H1 (cell line): ENCODE data around the gene RRAS. TPM values are rescaled to one million over a fixed set of nuclear protein-coding genes. Genes with fewer than 3 reads are reported as not detected.
A peak's percentile ranks its signal among the peaks of the same experiment; 100 is the strongest.

Experiments
- CTCF ChIA-PET: fragments of 300-600 bp; sonication (Branson Sonifier 250); formaldehyde crosslinking; loops from one replicate; lab custom pipeline; 2021; ENCODE audit not compliant: partially characterized antibody; lab: Charles Lee
- POLR2A ChIA-PET: fragments of 300-600 bp; sonication (Branson Sonifier 250); formaldehyde crosslinking; loops from one replicate; lab custom pipeline; 2021; ENCODE audit warnings: inconsistent platforms; ENCODE audit not compliant: partially characterized antibody; lab: Charles Lee
- DNase-seq, 2 experiments: peaks; one replicate each; pipeline versions ENCODE4 v3.0.0 to v3.0.0-alpha.2; 2010 to 2022; ENCODE audit warnings: low spot score in 2 of 2, low read depth in 1 of 2, mixed read lengths in 1 of 2
- FAIRE-seq: peaks from 2 replicates; lab custom pipeline; 2011; peaks lifted over from hg19 to GRCh38; lab: Jason Lieb, UNC
- H2AFZ ChIP-seq: 2 replicates; pipeline ENCODE4 v1.8.1; 2012; ENCODE audit warnings: low read length, inconsistent platforms
- H2AK5ac ChIP-seq: 2 replicates; pipeline ENCODE4 v1.6.1; 2013; ENCODE audit warnings: low read depth, low read length
- H2BK120ac ChIP-seq: replicated peaks from 2 replicates; pipeline ENCODE3; 2013; ENCODE audit warnings: low read depth, low read length, inconsistent platforms
- H2BK12ac ChIP-seq: 2 replicates; pipeline ENCODE4 v1.6.1; 2013; ENCODE audit warnings: low read depth, low read length
- H2BK15ac ChIP-seq: 2 replicates; pipeline ENCODE4 v1.6.1; 2013; ENCODE audit warnings: low read length
- H2BK20ac ChIP-seq: 2 replicates; pipeline ENCODE4 v1.6.1; 2013; ENCODE audit warnings: low read length
- H2BK5ac ChIP-seq: 2 replicates; pipeline ENCODE4 v1.6.1; 2013; ENCODE audit warnings: low read depth, low read length
- H3K14ac ChIP-seq: 2 replicates; pipeline ENCODE4 v1.6.1; 2013; ENCODE audit warnings: inconsistent platforms; ENCODE audit not compliant: insufficient read length
- H3K18ac ChIP-seq: 2 replicates; pipeline ENCODE4 v1.6.1; 2013; ENCODE audit warnings: low read length; ENCODE audit errors: extremely low read depth
- H3K23ac ChIP-seq: 2 replicates; pipeline ENCODE4 v1.6.1; 2013; ENCODE audit warnings: inconsistent platforms; ENCODE audit not compliant: insufficient read length
- H3K23me2 ChIP-seq: 2 replicates; pipeline ENCODE4 v1.6.1; 2013; ENCODE audit warnings: low read depth, low read length
- H3K27ac ChIP-seq: 2 replicates; pipeline ENCODE4 v1.6.1; 2011; ENCODE audit warnings: low read depth, low read length, inconsistent platforms
- H3K27me3 ChIP-seq, 4 experiments: replicated peaks in 1 of 4; 1 replicate in 1 of 4; 2 replicates in 3 of 4; pipeline versions ENCODE4 v1.6.1 to v1.8.1; 2011 to 2013; ENCODE audit warnings: low read length in 3 of 4, mild to moderate bottlenecking in 3 of 4, inconsistent platforms in 2 of 4, mixed read lengths in 2 of 4, moderate library complexity in 1 of 4; ENCODE audit not compliant: control insufficient read depth in 3 of 4, insufficient read depth in 3 of 4; ENCODE audit errors: extremely low read depth in 1 of 4
- H3K36me3 ChIP-seq, 4 experiments: 2 replicates each; pipeline versions ENCODE4 v1.6.1 to v1.8.1; 2011 to 2013; ENCODE audit warnings: mild to moderate bottlenecking in 4 of 4, low read length in 3 of 4, moderate library complexity in 2 of 4, control low read depth in 1 of 4, inconsistent platforms in 1 of 4; ENCODE audit not compliant: insufficient read depth in 4 of 4, control insufficient read depth in 2 of 4
- H3K4ac ChIP-seq: replicated peaks from 2 replicates; pipeline ENCODE3; 2013; ENCODE audit warnings: low read length, low read depth, mixed read lengths, inconsistent platforms; ENCODE audit not compliant: insufficient read length
- H3K4me1 ChIP-seq, 4 experiments: replicated peaks in 1 of 4; 1 replicate in 1 of 4; 2 replicates in 3 of 4; pipeline versions ENCODE4 v1.6.1 to v1.8.1; 2011 to 2013; ENCODE audit warnings: low read length in 3 of 4, inconsistent platforms in 2 of 4, mixed read lengths in 1 of 4; ENCODE audit not compliant: insufficient read depth in 4 of 4, control insufficient read depth in 3 of 4
- H3K4me2 ChIP-seq, 2 experiments: 2 replicates each; pipeline versions ENCODE4 v1.6.1 to v1.8.1; 2011 to 2013; ENCODE audit warnings: low read depth in 2 of 2, low read length in 2 of 2, control low read depth in 1 of 2, inconsistent platforms in 1 of 2, mild to moderate bottlenecking in 1 of 2; ENCODE audit not compliant: insufficient read depth in 1 of 2
- H3K4me3 ChIP-seq, 4 experiments: fragments of 200-600, 300-600 bp in 1 of 4; sonication (generic), shearing (Covaris generic), sonication (Bioruptor Twin) in 1 of 4; 2 replicates each; pipeline versions ENCODE4 v1.5.1 to v1.8.1; 2011 to 2016; ENCODE audit warnings: low read length in 4 of 4, low read depth in 3 of 4, control low read depth in 2 of 4, inconsistent platforms in 2 of 4, mild to moderate bottlenecking in 2 of 4, mixed read lengths in 1 of 4, moderate library complexity in 1 of 4; ENCODE audit not compliant: insufficient read depth in 2 of 4; ENCODE audit errors: extremely low read depth in 1 of 4
- H3K56ac ChIP-seq: replicated peaks from 2 replicates; pipeline ENCODE3; 2013; ENCODE audit warnings: low read depth, mild to moderate bottlenecking, mixed read lengths, low read length, inconsistent platforms; ENCODE audit not compliant: insufficient read length
- H3K79me1 ChIP-seq: 2 replicates; pipeline ENCODE4 v1.6.1; 2013; ENCODE audit warnings: low read depth, low read length, control low read depth
- H3K79me2 ChIP-seq, 2 experiments: 2 replicates each; pipeline versions ENCODE4 v1.6.1 to v1.8.1; 2012 to 2013; ENCODE audit warnings: low read length in 2 of 2, mild to moderate bottlenecking in 2 of 2, inconsistent platforms in 1 of 2; ENCODE audit not compliant: insufficient read depth in 2 of 2, control insufficient read depth in 1 of 2
- H3K9ac ChIP-seq, 4 experiments: replicated peaks in 1 of 4; 1 replicate in 1 of 4; 2 replicates in 3 of 4; pipeline versions ENCODE4 v1.6.1 to v1.8.1; 2011 to 2013; ENCODE audit warnings: low read depth in 3 of 4, low read length in 3 of 4, control low read depth in 2 of 4, mild to moderate bottlenecking in 2 of 4, moderate library complexity in 2 of 4, inconsistent platforms in 1 of 4; ENCODE audit errors: extremely low read depth in 1 of 4
- H3K9me3 ChIP-seq, 2 experiments: 2 replicates each; pipeline versions ENCODE4 v1.6.1 to v1.8.1; 2012 to 2013; ENCODE audit warnings: mild to moderate bottlenecking in 2 of 2, moderate library complexity in 2 of 2, control low read depth in 1 of 2, inconsistent platforms in 1 of 2, low read depth in 1 of 2, low read length in 1 of 2, mixed read lengths in 1 of 2; ENCODE audit not compliant: insufficient read depth in 2 of 2
- H4K20me1 ChIP-seq, 2 experiments: replicated peaks in 1 of 2; 2 replicates each; pipeline versions ENCODE3 to v1.8.1; 2011 to 2013; ENCODE audit warnings: inconsistent platforms in 2 of 2, low read length in 2 of 2, mild to moderate bottlenecking in 1 of 2; ENCODE audit not compliant: insufficient read depth in 2 of 2, control insufficient read depth in 1 of 2
- H4K5ac ChIP-seq: 2 replicates; pipeline ENCODE4 v1.6.1; 2013; ENCODE audit warnings: low read length, low read depth, mixed read lengths, inconsistent platforms; ENCODE audit not compliant: insufficient read length
- H4K8ac ChIP-seq: 2 replicates; pipeline ENCODE4 v1.8.0; 2013; ENCODE audit warnings: mild to moderate bottlenecking, moderate library complexity, low read length, inconsistent platforms; ENCODE audit not compliant: insufficient read depth; ENCODE audit errors: extremely low read depth
- H4K91ac ChIP-seq: replicated peaks from 2 replicates; pipeline ENCODE3; 2013; ENCODE audit warnings: low read length, mixed read lengths, inconsistent platforms; ENCODE audit not compliant: insufficient read length
- ATF3 ChIP-seq: IDR thresholded peaks from 2 replicates; pipeline ENCODE4 v1.6.1; 2011; ENCODE audit warnings: low read depth, mild to moderate bottlenecking, low read length; ENCODE audit not compliant: insufficient read depth
- BCL11A ChIP-seq, 2 experiments: IDR thresholded peaks; one replicate each; pipeline ENCODE4 v1.6.1; 2011; ENCODE audit warnings: low read depth in 2 of 2, low read length in 2 of 2, mild to moderate bottlenecking in 2 of 2
- EP300 ChIP-seq, 2 experiments: IDR thresholded peaks; 1 replicate in 1 of 2; 2 replicates in 1 of 2; pipeline ENCODE4 v1.6.1; 2011 to 2012; ENCODE audit warnings: low read depth in 2 of 2, low read length in 2 of 2, mild to moderate bottlenecking in 2 of 2, borderline replicate concordance in 1 of 2, inconsistent platforms in 1 of 2, moderate library complexity in 1 of 2
- NRF1 ChIP-seq: IDR thresholded peaks from 2 replicates; pipeline ENCODE4 v1.6.1; 2011; ENCODE audit warnings: mild to moderate bottlenecking, low read depth, low read length, improper control_type of control experiment
- POLR2AphosphoS5 ChIP-seq: IDR thresholded peaks from 2 replicates; pipeline ENCODE4 v1.6.1; 2011; ENCODE audit warnings: low read depth, low read length
- RFX5 ChIP-seq: IDR thresholded peaks from 2 replicates; pipeline ENCODE4 v1.6.1; 2011; ENCODE audit warnings: low read depth, low read length, improper control_type of control experiment, borderline replicate concordance
- SIRT6 ChIP-seq: IDR thresholded peaks from one replicate; pipeline ENCODE4 v1.7.1; 2012; ENCODE audit warnings: low read length, inconsistent platforms
- ZNF274 ChIP-seq: IDR thresholded peaks from 2 replicates; pipeline ENCODE4 v1.7.0; 2012; ENCODE audit warnings: low read length, borderline replicate concordance; ENCODE audit errors: extremely low read depth
- WGBS, 2 experiments: shearing (Covaris generic) in 1 of 2; methylation state at CpG; one replicate each; pipeline versions ENCODE4 v1.1.6 to v1.1.7; 2013 to 2015; ENCODE audit warnings: low lambda C conversion rate in 2 of 2, mixed read lengths in 2 of 2, inconsistent platforms in 1 of 2, low coverage in 1 of 2, missing lambda C conversion rate in 1 of 2; ENCODE audit not compliant: insufficient replicate concordance in 2 of 2, insufficient coverage in 1 of 2, insufficient read length in 1 of 2; ENCODE audit errors: extremely low coverage in 1 of 2, missing lambda C conversion rate in 1 of 2; 5-methylcytosine and 5-hydroxymethylcytosine counted together
- polyA plus RNA-seq, 7 experiments: library from polyadenylated mRNA; depleted of rRNA in 3 of 7; stranded (reverse) in 5 of 7; unstranded in 2 of 7; fragments of >200 nt in 5 of 7; fragments of 200-250 nt in 2 of 7; gene quantifications; 1 replicate in 5 of 7; 2 replicates in 1 of 7; 4 replicates in 1 of 7; pipeline versions ENCODE4 v1.2.1 to v1.2.3, GENCODE V29; 2011 to 2013; ENCODE audit warnings: missing spikeins in 2 of 7, mixed read lengths in 2 of 7
- total RNA-seq: library from RNA; stranded (reverse); fragmentation: NEBNext Ultra II Directional; extraction: Animal tissue kit (Norgen Biotek cat#: 25700); gene quantifications from 2 replicates; pipeline ENCODE4 v1.2.1, GENCODE V29; 2021
- TF ChIP-seq, protein P1 (sequence below): IDR thresholded peaks from 2 replicates; pipeline ENCODE4 v1.6.1; 2012; ENCODE audit warnings: low read length, inconsistent platforms

RRAS gene
- total and polyA plus RNA-seq, 2 of the 8 experiments (the other 6 are each of a cell fraction or from before 2014, with no cell fraction given), result 17.7 to 49.1 TPM

DNA sequence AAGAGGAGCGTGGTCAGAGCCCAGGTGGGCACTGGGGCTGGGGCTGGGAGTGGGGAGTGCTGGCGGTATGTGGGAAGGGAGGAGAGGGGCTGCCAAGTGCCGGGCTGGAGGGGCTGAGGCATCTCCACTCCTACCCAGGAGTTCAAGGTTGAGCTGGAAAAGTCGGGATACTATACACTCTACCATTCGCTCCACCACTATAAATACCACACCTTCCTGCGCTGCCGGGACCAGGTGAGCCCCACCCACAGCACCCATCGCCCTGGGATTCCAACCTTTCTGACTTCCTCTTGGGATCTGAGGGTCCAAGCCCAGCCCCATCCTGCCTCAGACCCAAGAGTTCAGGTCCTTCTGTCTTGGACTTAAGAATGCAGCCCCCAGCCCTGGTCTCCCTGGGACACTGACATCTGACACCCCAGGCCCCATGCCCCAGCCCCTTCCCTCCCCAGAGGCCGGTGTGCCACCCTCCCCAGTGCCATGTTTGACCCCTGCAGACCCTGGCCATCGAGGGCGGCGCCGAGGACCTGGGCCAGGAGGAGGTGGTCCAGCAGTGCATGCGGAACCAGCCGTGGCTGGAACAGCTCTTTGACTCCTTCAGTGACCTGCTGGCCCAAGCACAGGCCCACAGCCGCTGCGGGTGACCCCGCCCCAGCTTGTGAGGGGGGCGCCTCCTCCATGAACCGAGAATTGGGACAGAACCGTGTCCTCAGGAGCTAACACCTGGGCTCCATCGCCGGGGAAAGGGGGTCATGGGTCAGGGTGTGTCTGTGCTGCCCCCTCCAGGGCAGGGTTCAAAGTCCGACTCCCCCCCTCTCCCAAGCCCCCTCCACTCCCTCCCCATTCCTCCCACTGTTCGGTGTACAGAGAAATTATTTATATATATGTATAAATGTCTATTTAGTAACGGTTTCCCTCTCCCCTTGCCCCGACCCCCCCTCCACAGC, 14.7 kb downstream of the RRAS start:
- Histone ChIP-seq H2AFZ (no peak overlapping the region), H3K9ac (no peak overlapping the region), H3K14ac (no peak overlapping the region), H3K9me3 (no peaks in the 10 kb centered on the region), H3K4me2 (no peak overlapping the region), H3K79me2 (no peaks in the 10 kb centered on the region), H2BK120ac (no peak overlapping the region), H2BK15ac (no peak overlapping the region), H4K5ac (no peak overlapping the region), H3K79me1 (no peaks in the 10 kb centered on the region; the same call in 1 of the 2 replicates), H3K27me3 (no peaks in the 10 kb centered on the region), H3K27ac (no peak overlapping the region), H4K8ac (peak overlapping the region; percentile 57; the same call in 1 of the 2 replicates), H3K4ac (no peak overlapping the region), H3K56ac (no peak overlapping the region), H4K20me1 (peaks cover 3 to 12% of the 10 kb centered on the region in 2 experiments), H3K36me3 (peaks cover 5 to 38% (median 16%) of the 10 kb centered on the region in 4 experiments; a peak in 7 of 8 replicates), H2BK12ac (no peak overlapping the region), H3K23me2 (no peaks in the 10 kb centered on the region), H3K18ac (no peak overlapping the region), H3K23ac (no peak overlapping the region), H3K4me3 (no peak overlapping the region), H2BK20ac (no peak overlapping the region), H2AK5ac (no peak overlapping the region), H4K91ac (no peak overlapping the region), H2BK5ac (no peak overlapping the region), H3K4me1 (no peaks in the 10 kb centered on the region)
- DNase-seq (no peak), FAIRE-seq (no peak)
- 95% methylated on average over 17 of the region's 27 CpGs; no CpG with 5 or more reads in 1 of the 2 experiments for WGBS, 2 experiments
- ChIA-PET POLR2A (interaction anchor here (0.7 to 50.7 kb wide), 7 partner anchors 10 to 51 kb away, joined by 3 to 840 read pairs (median 4); partner anchors contain the start of genes PRMT1, PRR12 and RRAS), CTCF (interaction anchor here (0.6 to 1.5 kb wide), 3 partner anchors 36 to 55 kb away, joined by 3 read pairs; no protein-coding TSS in a partner anchor)
- TF ChIP-seq RFX5 (no peak), EP300 (IDR thresholded peaks at IDR 0.05; ENCODE audit: borderline replicate concordance in 1 of 2, low read depth in 2 of 2, low read length in 2 of 2) (no peak), ZNF274 (no peak), NRF1 (no peak), SIRT6 (no peak), BCL11A (IDR thresholded peaks at IDR 0.05; ENCODE audit: low read depth in 2 of 2, low read length in 2 of 2) (no peak), POLR2AphosphoS5 (no peak), ATF3 (no peak)
- TF ChIP-seq, protein P1, sequence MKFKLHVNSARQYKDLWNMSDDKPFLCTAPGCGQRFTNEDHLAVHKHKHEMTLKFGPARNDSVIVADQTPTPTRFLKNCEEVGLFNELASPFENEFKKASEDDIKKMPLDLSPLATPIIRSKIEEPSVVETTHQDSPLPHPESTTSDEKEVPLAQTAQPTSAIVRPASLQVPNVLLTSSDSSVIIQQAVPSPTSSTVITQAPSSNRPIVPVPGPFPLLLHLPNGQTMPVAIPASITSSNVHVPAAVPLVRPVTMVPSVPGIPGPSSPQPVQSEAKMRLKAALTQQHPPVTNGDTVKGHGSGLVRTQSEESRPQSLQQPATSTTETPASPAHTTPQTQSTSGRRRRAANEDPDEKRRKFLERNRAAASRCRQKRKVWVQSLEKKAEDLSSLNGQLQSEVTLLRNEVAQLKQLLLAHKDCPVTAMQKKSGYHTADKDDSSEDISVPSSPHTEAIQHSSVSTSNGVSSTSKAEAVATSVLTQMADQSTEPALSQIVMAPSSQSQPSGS, result no peak
